PC-3 (cell line): ENCODE measurements around the gene AGPAT3. TPM values are rescaled to one million over a fixed set of nuclear protein-coding genes. Genes with fewer than 3 reads are reported as not detected.

Experiments
- ATAC-seq: fragments of 200-7000 bp; cut with Tn5 transposase; 2 replicates; pipeline ENCODE4 v1.9.1; 2020; ENCODE audit warnings: mild to moderate bottlenecking, moderate library complexity
- BruUV-seq: library from RNA; stranded (reverse); fragments of 400-500 nt; replicated peaks from 2 replicates; lab custom pipeline; 2021; lab: Mats Ljungman, UMichigan
- CTCF ChIA-PET: fragments of 300-600 bp; sonication (Branson Sonifier 250); formaldehyde crosslinking; loops from one replicate; lab custom pipeline; 2022; ENCODE audit warnings: antibody characterized with exemption; lab: Charles Lee
- POLR2A ChIA-PET: fragments of 300-600 bp; sonication (Branson Sonifier 250); formaldehyde crosslinking; loops from one replicate; lab custom pipeline; 2022; ENCODE audit warnings: antibody characterized with exemption; ENCODE audit not compliant: unreplicated experiment; lab: Charles Lee
- DNase-seq: peaks from one replicate; pipeline ENCODE4 v3.0.0-alpha.2; 2015
- H2AFZ ChIP-seq: fragments of 300-600 bp; sonication (generic); 2 replicates; pipeline ENCODE4 v1.6.0; 2016; ENCODE audit warnings: antibody characterized with exemption, low read length
- H3F3A ChIP-seq: fragments of 300-600 bp; sonication (generic); one replicate; pipeline ENCODE4 v1.6.0; 2017; ENCODE audit warnings: antibody characterized with exemption, low read length, control low read depth, mild to moderate bottlenecking; ENCODE audit not compliant: unreplicated experiment
- H3K27ac ChIP-seq: fragments of 300-600 bp; sonication (generic); 2 replicates; pipeline ENCODE4 v1.5.1; 2016; ENCODE audit warnings: mild to moderate bottlenecking, low read length
- H3K27me3 ChIP-seq: fragments of 300-600 bp; sonication (generic); 2 replicates; pipeline ENCODE4 v1.6.1; 2016; ENCODE audit warnings: low read length, mixed read lengths
- H3K36me3 ChIP-seq: fragments of 300-600 bp; sonication (generic); 2 replicates; pipeline ENCODE4 v1.6.1; 2016; ENCODE audit warnings: low read depth, mixed run types, low read length, mixed read lengths
- H3K4me1 ChIP-seq: fragments of 300-600 bp; sonication (generic); 2 replicates; pipeline ENCODE4 v1.5.1; 2016; ENCODE audit warnings: low read length; ENCODE audit not compliant: insufficient read depth
- H3K4me2 ChIP-seq: fragments of 300-600 bp; sonication (generic); 2 replicates; pipeline ENCODE4 v1.6.0; 2016; ENCODE audit warnings: low read length
- H3K4me3 ChIP-seq: fragments of 300-600 bp; sonication (generic); 2 replicates; pipeline ENCODE4 v1.5.1; 2016; ENCODE audit warnings: mild to moderate bottlenecking, low read length, mixed read lengths
- H3K79me2 ChIP-seq: fragments of 300-600 bp; sonication (generic); 2 replicates; pipeline ENCODE4 v1.6.1; 2017; ENCODE audit warnings: low read length, mixed read lengths
- H3K9ac ChIP-seq: fragments of 300-600 bp; sonication (generic); 2 replicates; pipeline ENCODE4 v1.6.0; 2016; ENCODE audit warnings: mild to moderate bottlenecking, low read length
- H3K9me2 ChIP-seq: fragments of 300-600 bp; sonication (generic); replicated peaks from 2 replicates; pipeline ENCODE4 v1.6.1; 2016; ENCODE audit warnings: mixed run types, low read length, mixed read lengths
- H3K9me3 ChIP-seq: fragments of 300-600 bp; sonication (generic); 2 replicates; pipeline ENCODE4 v1.6.1; 2016; ENCODE audit warnings: low read length, mixed read lengths
- H4K20me1 ChIP-seq: fragments of 300-600 bp; sonication (generic); 2 replicates; pipeline ENCODE4 v1.6.1; 2016; ENCODE audit warnings: low read length, mixed read lengths
- EZH2 ChIP-seq: fragments of 300-600 bp; sonication (generic); IDR thresholded peaks from one replicate; pipeline ENCODE4 v1.6.1; 2017; ENCODE audit warnings: antibody characterized with exemption, mild to moderate bottlenecking, low read length; ENCODE audit not compliant: unreplicated experiment
- EZH2phosphoT487 ChIP-seq: fragments of 300-600 bp; sonication (generic); IDR thresholded peaks from 2 replicates; pipeline ENCODE4 v1.6.1; 2018; ENCODE audit warnings: mild to moderate bottlenecking, antibody characterized with exemption, low read length, borderline replicate concordance
- intact Hi-C: fragments of 100-400 bp; cut with micrococcal nuclease; formaldehyde crosslinking; loops from 2 replicates; pipeline ENCODE4 v1.9.0; 2023
- total RNA-seq: library from RNA; depleted of rRNA; stranded (reverse); fragments of >200 nt; gene quantifications from 2 replicates; pipeline ENCODE4 v1.2.3, GENCODE V29; 2014
- TF ChIP-seq, protein P1 (sequence below): fragments of 300-600 bp; sonication (generic); conservative IDR thresholded peaks from 2 replicates; pipeline ENCODE4 v1.5.1; 2017; ENCODE audit warnings: antibody characterized with exemption, low read depth, mild to moderate bottlenecking, low read length

The AGPAT3 gene
- total RNA-seq, 1 experiment from 2014 or later: 76.1 TPM

DNA sequence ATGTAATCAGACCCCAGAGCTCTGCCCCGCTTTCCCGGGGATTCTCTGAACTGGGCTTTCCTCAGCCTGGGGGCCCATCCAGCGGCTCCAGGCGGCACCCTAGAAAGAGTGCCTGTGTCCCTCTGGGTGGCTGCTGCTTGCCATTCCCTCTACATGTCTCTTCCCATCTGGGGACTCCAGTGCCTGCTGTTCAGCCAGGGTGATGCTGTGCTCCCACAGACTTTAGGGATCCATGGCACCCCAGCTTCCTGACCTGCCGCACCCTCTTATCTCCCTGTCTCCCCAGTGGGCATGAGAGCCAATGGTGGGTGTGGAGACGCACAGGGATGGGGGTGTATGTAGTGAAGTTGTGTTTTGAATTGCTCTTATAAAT is 163.2 kb downstream of the AGPAT3 start:
- ATAC-seq: peak; percentile 36
- Histone ChIP-seq H3K4me1 (peaks cover 16% of the 10 kb centered on the region), H3K9me3 (no peaks in the 10 kb centered on the region), H2AFZ (no peak overlapping the region), H3K4me2 (peak overlapping the region; percentile 28), H4K20me1 (peaks cover 43% of the 10 kb centered on the region), H3K27ac (peak overlapping the region; percentile 59), H3K36me3 (peaks cover 9% of the 10 kb centered on the region; the same call in 1 of the 2 replicates), H3K79me2 (peaks cover 89% of the 10 kb centered on the region), H3K9me2 (no peaks in the 10 kb centered on the region), H3F3A (no peaks in the 10 kb centered on the region), H3K9ac (no peak overlapping the region), H3K27me3 (no peaks in the 10 kb centered on the region), H3K4me3 (no peak overlapping the region)
- CTCF ChIA-PET: interaction anchor here (0.7 kb wide), 2 partner anchors 47 to 48 kb away, joined by 3 read pairs; no protein-coding TSS in a partner anchor
- no TSS peak for BruUV-seq
- POLR2A ChIA-PET: no interaction called here
- TF ChIP-seq EZH2phosphoT487: no peak
- TF ChIP-seq EZH2: no peak
- TF ChIP-seq, protein P1, sequence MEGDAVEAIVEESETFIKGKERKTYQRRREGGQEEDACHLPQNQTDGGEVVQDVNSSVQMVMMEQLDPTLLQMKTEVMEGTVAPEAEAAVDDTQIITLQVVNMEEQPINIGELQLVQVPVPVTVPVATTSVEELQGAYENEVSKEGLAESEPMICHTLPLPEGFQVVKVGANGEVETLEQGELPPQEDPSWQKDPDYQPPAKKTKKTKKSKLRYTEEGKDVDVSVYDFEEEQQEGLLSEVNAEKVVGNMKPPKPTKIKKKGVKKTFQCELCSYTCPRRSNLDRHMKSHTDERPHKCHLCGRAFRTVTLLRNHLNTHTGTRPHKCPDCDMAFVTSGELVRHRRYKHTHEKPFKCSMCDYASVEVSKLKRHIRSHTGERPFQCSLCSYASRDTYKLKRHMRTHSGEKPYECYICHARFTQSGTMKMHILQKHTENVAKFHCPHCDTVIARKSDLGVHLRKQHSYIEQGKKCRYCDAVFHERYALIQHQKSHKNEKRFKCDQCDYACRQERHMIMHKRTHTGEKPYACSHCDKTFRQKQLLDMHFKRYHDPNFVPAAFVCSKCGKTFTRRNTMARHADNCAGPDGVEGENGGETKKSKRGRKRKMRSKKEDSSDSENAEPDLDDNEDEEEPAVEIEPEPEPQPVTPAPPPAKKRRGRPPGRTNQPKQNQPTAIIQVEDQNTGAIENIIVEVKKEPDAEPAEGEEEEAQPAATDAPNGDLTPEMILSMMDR: no peak
- DNase-seq: no peak
- intact Hi-C loops: no loop called here

DNA sequence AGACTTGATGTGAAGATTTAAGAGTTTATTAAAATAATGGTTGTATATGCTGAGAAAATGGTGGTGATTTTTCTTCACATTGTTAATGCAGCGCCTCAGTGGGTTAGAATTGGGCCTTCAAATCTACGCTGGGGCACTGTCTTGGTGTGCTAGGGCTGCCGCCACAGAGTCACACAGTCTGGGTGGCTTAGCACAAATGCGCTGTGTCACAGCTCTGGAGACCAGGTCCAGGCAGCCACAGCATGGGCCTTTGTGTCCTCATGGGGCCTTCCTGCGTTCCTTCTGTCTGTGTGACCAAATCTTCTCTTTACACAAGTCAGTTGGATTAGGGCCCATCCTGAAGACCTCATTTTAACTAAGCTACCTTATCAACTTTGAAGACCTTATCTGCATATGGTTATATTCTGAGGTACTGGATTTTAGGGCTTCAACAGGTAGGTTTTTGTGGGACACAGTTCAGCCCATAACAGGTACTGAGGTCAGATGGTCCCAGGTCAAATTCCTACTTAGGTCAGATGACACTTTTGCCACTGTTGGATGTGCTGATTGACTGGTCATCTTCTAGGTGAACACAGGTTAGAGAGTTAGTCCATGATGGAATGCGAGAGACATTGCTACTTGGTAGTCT is 164.6 kb downstream of the AGPAT3 start:
- Histone ChIP-seq H3K27ac (no peak overlapping the region), H3K4me2 (no peak overlapping the region), H3K9me3 (no peaks in the 10 kb centered on the region), H3K9me2 (no peaks in the 10 kb centered on the region), H3K36me3 (peaks cover 15% of the 10 kb centered on the region; the same call in 1 of the 2 replicates), H3K27me3 (no peaks in the 10 kb centered on the region), H2AFZ (no peak overlapping the region), H3K79me2 (peaks cover 76% of the 10 kb centered on the region), H3F3A (no peaks in the 10 kb centered on the region), H3K9ac (no peak overlapping the region), H3K4me3 (no peak overlapping the region), H3K4me1 (peaks cover 16% of the 10 kb centered on the region), H4K20me1 (peaks cover 37% of the 10 kb centered on the region)
- intact Hi-C loops: no loop called here
- no TSS peak for BruUV-seq
- TF ChIP-seq EZH2: no peak
- TF ChIP-seq, protein P1: no peak
- TF ChIP-seq EZH2phosphoT487: no peak
- ATAC-seq: no peak
- no peak for DNase-seq
- ChIA-PET CTCF (no interaction called here), POLR2A (no interaction called here)

DNA sequence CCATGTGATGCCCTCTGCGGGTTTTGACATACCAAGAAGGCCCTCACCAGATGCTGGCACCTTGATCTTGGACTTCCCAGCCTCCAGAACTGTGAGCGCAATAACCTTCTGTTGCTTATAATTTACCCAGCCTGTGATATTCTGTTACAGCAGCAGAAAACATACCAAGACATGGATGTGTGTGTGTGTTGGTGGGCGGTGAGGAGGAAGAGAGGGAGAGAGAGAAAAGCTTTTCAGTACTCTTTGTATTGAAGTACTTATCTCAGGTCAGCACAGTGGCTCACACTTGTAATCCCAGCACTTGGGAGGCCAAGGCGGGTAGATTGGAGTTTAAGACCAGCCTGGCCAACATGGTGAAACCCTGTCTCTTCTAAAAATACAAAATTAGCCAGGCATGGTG is 170.2 kb downstream of the AGPAT3 start:
- Histone ChIP-seq H3K36me3 (peaks cover 29% of the 10 kb centered on the region), H3K79me2 (peaks cover 19% of the 10 kb centered on the region), H3K9me3 (no peaks in the 10 kb centered on the region), H3K4me3 (no peak overlapping the region), H3K4me2 (no peak overlapping the region), H3K4me1 (no peaks in the 10 kb centered on the region), H3F3A (no peaks in the 10 kb centered on the region), H4K20me1 (no peaks in the 10 kb centered on the region), H3K9ac (no peak overlapping the region), H3K27ac (no peak overlapping the region), H3K9me2 (no peaks in the 10 kb centered on the region), H3K27me3 (no peaks in the 10 kb centered on the region), H2AFZ (no peak overlapping the region)
- DNase-seq: no peak
- no TSS peak for BruUV-seq
- intact Hi-C loops: no loop called here
- POLR2A ChIA-PET: no interaction called here
- ATAC-seq: no peak
- CTCF ChIA-PET: no interaction called here
- TF ChIP-seq, protein P1: no peak
- no peak for TF ChIP-seq EZH2phosphoT487
- TF ChIP-seq EZH2: no peak
